GM15510 (cell line): ENCODE data around the gene UCK2.

Source experiments
- POLR2A ChIP-seq: IDR thresholded peaks from 3 replicates; pipeline ENCODE4 v1.6.1; 2011; ENCODE audit warnings: borderline replicate concordance; ENCODE audit not compliant: insufficient read length; ENCODE audit errors: extremely low read depth

UCK2 gene

DNA sequence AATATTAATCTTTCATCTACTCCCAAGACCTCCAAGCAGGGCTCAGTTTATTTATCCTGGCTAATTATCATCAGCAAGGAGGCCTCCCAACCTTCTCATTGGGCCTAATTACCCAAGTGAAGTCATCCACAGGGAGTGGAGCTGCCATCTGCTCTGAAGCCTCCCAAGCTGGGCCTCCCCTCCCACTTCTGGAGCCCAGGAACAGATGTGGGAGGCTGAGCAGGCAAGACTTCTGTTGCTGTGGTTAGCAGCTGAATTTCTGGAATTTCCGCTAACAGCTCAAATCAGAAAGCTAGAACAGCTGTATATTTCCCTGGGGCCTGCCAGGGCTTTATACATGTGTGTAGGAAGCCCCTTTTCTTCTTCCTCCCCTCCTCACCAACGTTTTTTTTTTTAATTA is 127.5 kb downstream of the UCK2 start:
- no peak for TF ChIP-seq POLR2A

DNA sequence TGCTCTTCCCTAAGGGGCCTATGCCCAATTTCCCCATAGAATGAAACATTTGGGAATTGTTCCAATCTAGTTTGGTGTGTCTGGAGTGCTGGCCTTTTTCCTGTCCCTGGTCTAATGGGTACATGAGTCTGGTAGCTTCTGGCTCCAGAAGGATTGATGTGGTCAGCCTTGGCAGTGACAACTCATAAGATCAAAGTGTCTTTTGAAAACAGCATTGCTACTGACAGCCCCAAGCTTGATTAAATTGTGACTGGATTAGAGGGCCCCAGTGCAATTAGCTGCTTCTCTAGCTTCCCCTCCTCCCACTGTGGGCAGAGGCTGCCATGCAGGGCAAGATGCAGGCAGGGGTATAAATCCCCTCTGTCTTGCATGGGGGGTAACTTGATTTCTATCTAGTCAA is 130.9 kb downstream of the UCK2 start:
- no peak for TF ChIP-seq POLR2A

DNA sequence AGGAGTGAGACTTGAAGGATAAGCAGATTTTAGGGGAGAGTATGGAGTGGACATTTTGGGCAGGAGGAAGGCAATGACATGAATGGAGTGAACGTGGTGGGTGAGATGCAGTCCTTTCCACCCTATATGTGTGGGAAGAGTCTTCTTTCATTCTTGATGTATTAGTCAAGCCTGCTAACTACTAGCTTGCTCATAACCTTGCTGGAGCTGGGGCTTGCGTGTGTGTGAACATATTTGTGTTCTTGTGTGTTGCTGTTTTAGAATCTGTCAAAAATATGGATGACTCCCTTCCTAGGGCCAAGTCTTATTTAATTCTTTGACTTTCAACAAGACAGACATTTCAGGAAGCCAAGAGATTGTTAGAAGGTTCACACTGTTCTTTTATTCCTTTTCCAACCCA is 132.7 kb downstream of the UCK2 start:
- no peak for TF ChIP-seq POLR2A

- TF ChIP-seq POLR2A, result no peak
Observed at GRCh38 chr1:165960881-165961280, 133.5 kb downstream of the UCK2 start.
